ENCODE data around the gene ADAMTS16. TPM values are rescaled to one million over a fixed set of nuclear protein-coding genes. Genes with fewer than 3 reads are reported as not detected.

The ADAMTS16 gene
- total and polyA plus RNA-seq, 2 experiments from 2014 or later = 2.8 to 15.4 TPM

- Mint-ChIP-seq H3K4me1 (peaks cover 3% of the 10 kb centered on the region; the same call in 2 of the 3 replicates), H3K4me3 (no peak overlapping the region)
- TF ChIP-seq ZNF114 (CRISPR knock-in tag; IDR thresholded peaks at IDR 0.05) (no peak), CTCF (conservative IDR thresholded peaks at IDR 0.05; ENCODE audit: low read depth in 2 of 2) (no peak), EZH2phosphoT487 (IDR thresholded peaks at IDR 0.05; ENCODE audit: unreplicated experiment) (no peak), POLR2AphosphoS5 (IDR thresholded peaks at IDR 0.05; ENCODE audit: low read depth) (no peak), NANOG (IDR thresholded peaks at IDR 0.05; ENCODE audit: borderline replicate concordance) (no peak), ZNF331 (CRISPR knock-in tag; IDR thresholded peaks at IDR 0.05; ENCODE audit: low read depth) (no peak), JUNB (IDR thresholded peaks at IDR 0.05; ENCODE audit: unreplicated experiment) (no peak), EZH2 (IDR thresholded peaks at IDR 0.05; ENCODE audit: low read depth, unreplicated experiment) (no peak), ZNF462 (CRISPR knock-in tag; IDR thresholded peaks at IDR 0.05) (no peak), STAT1 (IDR thresholded peaks at IDR 0.05; ENCODE audit: unreplicated experiment) (no peak), CREB1 (CRISPR knock-in tag; IDR thresholded peaks at IDR 0.05; ENCODE audit: low read depth) (no peak)
- TF ChIP-seq, protein P1, sequence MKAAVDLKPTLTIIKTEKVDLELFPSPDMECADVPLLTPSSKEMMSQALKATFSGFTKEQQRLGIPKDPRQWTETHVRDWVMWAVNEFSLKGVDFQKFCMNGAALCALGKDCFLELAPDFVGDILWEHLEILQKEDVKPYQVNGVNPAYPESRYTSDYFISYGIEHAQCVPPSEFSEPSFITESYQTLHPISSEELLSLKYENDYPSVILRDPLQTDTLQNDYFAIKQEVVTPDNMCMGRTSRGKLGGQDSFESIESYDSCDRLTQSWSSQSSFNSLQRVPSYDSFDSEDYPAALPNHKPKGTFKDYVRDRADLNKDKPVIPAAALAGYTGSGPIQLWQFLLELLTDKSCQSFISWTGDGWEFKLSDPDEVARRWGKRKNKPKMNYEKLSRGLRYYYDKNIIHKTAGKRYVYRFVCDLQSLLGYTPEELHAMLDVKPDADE (IDR thresholded peaks at IDR 0.05) = no peak
- TF ChIP-seq, protein P2, sequence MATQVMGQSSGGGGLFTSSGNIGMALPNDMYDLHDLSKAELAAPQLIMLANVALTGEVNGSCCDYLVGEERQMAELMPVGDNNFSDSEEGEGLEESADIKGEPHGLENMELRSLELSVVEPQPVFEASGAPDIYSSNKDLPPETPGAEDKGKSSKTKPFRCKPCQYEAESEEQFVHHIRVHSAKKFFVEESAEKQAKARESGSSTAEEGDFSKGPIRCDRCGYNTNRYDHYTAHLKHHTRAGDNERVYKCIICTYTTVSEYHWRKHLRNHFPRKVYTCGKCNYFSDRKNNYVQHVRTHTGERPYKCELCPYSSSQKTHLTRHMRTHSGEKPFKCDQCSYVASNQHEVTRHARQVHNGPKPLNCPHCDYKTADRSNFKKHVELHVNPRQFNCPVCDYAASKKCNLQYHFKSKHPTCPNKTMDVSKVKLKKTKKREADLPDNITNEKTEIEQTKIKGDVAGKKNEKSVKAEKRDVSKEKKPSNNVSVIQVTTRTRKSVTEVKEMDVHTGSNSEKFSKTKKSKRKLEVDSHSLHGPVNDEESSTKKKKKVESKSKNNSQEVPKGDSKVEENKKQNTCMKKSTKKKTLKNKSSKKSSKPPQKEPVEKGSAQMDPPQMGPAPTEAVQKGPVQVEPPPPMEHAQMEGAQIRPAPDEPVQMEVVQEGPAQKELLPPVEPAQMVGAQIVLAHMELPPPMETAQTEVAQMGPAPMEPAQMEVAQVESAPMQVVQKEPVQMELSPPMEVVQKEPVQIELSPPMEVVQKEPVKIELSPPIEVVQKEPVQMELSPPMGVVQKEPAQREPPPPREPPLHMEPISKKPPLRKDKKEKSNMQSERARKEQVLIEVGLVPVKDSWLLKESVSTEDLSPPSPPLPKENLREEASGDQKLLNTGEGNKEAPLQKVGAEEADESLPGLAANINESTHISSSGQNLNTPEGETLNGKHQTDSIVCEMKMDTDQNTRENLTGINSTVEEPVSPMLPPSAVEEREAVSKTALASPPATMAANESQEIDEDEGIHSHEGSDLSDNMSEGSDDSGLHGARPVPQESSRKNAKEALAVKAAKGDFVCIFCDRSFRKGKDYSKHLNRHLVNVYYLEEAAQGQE (IDR thresholded peaks at IDR 0.05; ENCODE audit: unreplicated experiment) = no peak
Measured at GRCh38 chr5:5240234-5240633, 100.1 kb downstream of the ADAMTS16 start.

More at GRCh38 chr5:5240234-5240633, 100.1 kb downstream of the ADAMTS16 start:
- Histone ChIP-seq H3K27me3 (ENCODE audit: insufficient read depth) (no peaks in the 10 kb centered on the region), H2AFZ (no peak overlapping the region), H4K20me1 (replicated peaks; ENCODE audit: insufficient read depth) (no peaks in the 10 kb centered on the region), H3K79me2 (replicated peaks; ENCODE audit: insufficient read depth) (no peaks in the 10 kb centered on the region), H3K36me3 (ENCODE audit: insufficient read depth) (no peaks in the 10 kb centered on the region), H3K27ac (ENCODE audit: low read depth) (no peak overlapping the region), H3K4me3 (no peak overlapping the region), H3K4me2 (no peak overlapping the region), H3K4me1 (ENCODE audit: insufficient read depth) (no peaks in the 10 kb centered on the region), H3F3A (replicated peaks; ENCODE audit: low read depth) (no peaks in the 10 kb centered on the region), H3K9me2 (ENCODE audit: insufficient read depth) (no peaks in the 10 kb centered on the region)
- H3K27me3 Mint-ChIP-seq (ENCODE audit: insufficient read depth, low read depth, poor library complexity) = no peaks in the 10 kb centered on the region
- peaks cover 21% of the 10 kb centered on the region for H3K36me3 Mint-ChIP-seq (ENCODE audit: low read depth)
- ATAC-seq = no peak
- H3K27ac Mint-ChIP-seq = no peak overlapping the region
- no peak for DNase-seq (ENCODE audit: low spot score)
- H3K9me3 Mint-ChIP-seq = no peaks in the 10 kb centered on the region
